Adrenal gland (tissue), 5 donors: ENCODE data around the gene KHDC4.

ENCODE experiments used
- CTCF ChIP-seq, 6 experiments: fragments of 450-650 bp in 4 of 6; fragments of 200-600 bp in 2 of 6; sonication (generic) in 1 of 6; IDR thresholded peaks; 1 replicate in 5 of 6; 2 replicates in 1 of 6; pipeline versions ENCODE4 v1.5.1 to v1.8.0; 2016 to 2021; ENCODE audit warnings: antibody characterized with exemption in 6 of 6, mild to moderate bottlenecking in 2 of 6, moderate library complexity in 1 of 6
- POLR2A ChIP-seq, 2 donors: fragments of 450-650 bp; IDR thresholded peaks; one replicate each; pipeline ENCODE4 v1.6.1; 2017; ENCODE audit warnings: antibody characterized with exemption in 2 of 2, mild to moderate bottlenecking in 2 of 2, moderate library complexity in 1 of 2
- donor health status: DM: no; HTN: no; CAD: no.

DNA sequence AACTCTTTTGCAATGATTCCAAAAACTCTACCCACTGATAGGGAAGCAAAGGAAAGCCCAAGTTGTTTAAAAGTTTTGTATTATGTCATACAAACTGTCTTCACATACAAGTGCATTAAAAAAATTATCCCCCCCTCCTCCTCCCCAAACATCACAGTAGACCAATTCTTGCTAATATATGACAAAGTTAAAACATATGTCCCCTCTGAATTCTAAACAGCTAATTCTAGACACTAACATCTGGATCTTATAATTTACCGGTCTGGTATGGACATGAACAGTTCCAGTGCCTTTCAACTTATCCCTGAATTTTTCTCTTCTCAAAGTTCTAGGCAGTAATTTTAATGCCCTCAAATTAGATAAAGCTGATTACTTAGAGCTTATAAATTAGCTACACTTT is 36.5 kb downstream of the KHDC4 start:
- no peak for TF ChIP-seq CTCF (IDR thresholded peaks at IDR 0.05)
- TF ChIP-seq POLR2A (IDR thresholded peaks at IDR 0.05) = no peak
